Measurements from ENCODE around the gene CDK7.

GRCh38 chr5:69224520-69224919, 10.2 kb upstream of the CDK7 start:
- TF ChIP-seq POLR2A (IDR thresholded peaks at IDR 0.05) (no peak), CTCF (IDR thresholded peaks at IDR 0.05) (no peak)
